GM19351 (cell line): ENCODE results near the gene PLCB2.

Source experiments
- ATAC-seq: cut with Tn5 transposase; IDR thresholded peaks from one replicate; pipeline ENCODE4 v1.9.1; 2021; ENCODE audit warnings: mild to moderate bottlenecking, moderate library complexity; ENCODE audit not compliant: unreplicated experiment

PLCB2 gene

DNA sequence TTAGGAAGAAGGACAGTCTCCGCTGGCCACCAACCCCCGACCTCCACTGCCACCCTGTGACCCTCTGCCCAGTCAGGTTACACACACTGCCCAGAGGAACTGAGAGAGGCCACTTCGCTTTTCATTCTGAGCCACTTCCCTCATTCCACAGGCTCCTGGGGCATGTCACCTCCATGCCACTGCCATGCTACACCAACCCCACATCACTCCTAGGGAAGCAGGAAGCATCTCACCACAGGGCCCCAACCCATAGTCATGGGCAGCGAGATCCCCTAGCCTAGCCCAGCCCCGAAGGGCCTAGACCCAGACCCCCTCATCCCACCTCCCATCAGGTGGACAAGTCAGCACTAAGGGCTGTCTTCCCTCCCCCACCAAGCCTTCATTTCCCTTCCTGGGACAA is 1.4 kb downstream of the PLCB2 start:
- ATAC-seq: no peak

DNA sequence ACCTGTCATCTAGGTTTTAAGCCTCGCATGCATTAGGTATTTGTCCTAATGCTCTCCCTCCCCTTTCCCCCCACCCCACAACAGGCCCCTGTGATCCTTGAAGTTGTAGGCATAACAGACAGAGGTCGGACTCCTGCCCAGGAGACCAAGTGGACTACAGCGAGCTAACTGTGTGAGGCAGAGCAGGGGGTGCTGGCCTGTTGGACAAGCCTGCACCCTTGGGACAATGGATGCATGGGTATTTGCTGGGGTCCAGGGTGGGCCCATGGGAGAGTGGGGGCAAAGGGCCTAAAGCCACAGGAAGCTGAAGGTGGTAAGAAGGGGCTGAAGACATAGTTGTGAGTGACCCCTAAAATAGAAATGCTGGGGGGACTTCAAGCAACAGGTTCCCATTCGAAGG is 2.5 kb downstream of the PLCB2 start:
- no peak for ATAC-seq

DNA sequence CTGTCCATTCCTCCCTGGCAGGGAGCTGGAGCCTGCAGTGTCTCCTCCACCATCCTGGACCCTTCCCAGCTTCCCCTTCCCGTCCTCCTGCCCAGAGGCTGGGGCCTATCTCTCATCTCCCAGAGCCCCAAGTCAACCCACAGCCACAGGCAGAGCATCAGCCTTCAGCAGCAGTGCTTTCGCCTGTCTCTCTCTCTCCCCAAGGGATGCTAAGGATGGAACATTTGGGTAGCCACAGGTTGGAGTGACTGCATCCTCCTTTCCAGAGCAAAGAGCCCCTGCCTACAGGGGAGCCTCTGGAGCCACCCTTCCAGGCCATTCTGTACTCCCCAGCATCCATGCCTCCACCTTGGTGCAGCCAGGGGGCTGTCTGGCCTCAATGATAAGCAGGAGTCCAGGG is 4.2 kb downstream of the PLCB2 start:
- ATAC-seq: no peak

DNA sequence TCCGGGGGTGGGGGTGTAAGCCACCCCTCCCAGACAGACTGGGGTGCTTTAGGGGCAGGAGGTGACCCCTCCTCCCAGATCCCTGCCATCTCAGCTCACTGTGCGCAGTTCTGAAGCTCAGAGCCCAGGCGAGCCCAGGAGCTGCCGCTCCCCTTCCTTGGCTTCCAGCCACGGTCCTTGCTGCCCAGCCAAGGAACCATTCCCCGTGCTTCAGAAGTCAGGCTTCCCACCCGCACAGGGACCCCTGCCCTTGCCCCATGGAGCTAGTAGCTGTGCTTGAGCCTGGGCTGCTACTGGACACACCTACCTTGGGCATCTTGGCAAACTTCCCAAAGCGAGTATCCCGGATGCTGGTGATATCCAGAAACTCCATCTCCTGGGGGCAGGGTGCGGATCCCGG is 4.8 kb downstream of the PLCB2 start:
- no peak for ATAC-seq

DNA sequence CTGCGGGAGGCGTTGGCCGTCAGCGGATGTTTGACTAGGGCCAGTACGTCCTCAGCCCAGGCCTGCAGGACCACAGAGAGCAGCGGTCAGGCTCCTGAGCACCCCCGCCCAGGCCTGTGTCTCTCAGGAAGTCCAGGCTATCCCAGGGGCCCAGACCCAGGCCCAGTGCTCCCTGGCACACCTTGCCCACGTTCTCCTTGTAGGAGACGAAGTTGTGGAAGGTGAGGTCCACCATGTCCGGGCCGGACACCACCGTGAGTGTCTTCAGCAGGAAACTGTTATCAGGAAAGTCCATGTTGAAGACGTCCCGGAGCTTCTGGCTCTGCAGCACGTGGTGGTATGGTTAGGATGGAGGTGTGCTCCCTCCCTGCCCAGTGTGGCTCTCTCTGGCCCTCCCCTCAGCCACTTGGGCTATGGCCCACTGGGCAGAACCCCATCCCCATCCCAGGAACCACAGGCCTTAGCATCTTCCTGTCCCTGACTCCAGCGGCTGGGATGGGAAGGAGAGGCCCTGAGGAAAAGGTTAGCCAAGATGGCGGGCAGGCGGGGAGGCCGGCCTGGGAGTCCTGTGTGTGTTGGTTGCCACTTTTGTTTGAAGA is 5.3 kb downstream of the PLCB2 start:
- ATAC-seq: no peak

DNA sequence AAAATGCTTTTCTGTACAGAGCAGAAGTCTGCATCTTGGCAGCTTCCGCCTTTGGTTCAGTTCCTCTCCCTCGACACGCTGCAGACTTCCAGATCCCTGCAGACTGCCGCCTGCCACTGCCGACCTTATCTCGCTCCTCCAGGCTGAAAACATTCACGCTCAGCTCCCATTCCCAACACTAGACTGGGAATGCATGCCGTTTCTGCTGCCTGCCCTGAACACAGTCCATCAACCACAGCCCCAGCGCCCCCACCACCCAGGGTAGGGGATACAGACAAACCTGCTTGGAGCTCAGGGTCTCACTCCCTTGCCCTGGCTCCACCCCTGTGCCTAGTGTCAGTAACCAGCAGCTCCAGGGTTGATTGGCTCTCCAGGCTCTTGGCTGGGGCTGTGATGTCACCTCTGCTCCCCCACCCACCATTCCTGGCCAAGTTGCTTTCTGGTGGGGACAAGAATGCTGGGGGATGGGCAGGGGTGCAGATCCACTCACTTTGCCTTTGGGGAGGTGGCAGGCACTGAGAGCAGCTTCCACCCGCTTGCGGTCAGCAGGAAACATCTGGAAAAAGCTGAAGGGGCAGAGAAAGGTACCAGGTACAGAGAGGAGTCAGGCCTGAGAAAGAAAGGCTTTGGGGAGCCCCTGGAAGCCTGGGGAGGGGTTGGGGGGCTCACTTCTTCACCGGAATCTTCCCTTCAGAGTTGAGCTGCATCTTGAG is 6.1 kb downstream of the PLCB2 start:
- ATAC-seq: no peak

DNA sequence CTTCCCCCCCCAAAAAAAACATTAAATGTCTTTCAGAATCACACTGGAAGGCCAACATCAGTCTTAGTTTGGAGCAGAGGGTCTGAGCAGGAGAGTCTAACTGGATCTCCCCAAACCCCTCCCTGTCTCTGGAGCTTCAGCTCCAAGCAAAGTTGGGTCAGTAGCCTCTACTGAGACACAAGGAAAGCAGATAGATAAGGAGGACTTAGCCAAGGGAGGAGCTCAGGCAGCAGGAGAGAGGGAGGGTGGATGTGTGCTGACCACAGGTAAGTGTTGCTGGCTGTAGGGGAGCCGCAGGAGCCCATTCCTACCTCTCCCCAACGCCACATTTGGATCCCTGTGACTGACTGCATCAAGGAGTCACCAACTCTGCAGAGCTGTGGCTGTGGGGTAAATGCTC is 7.0 kb downstream of the PLCB2 start:
- no peak for ATAC-seq

DNA sequence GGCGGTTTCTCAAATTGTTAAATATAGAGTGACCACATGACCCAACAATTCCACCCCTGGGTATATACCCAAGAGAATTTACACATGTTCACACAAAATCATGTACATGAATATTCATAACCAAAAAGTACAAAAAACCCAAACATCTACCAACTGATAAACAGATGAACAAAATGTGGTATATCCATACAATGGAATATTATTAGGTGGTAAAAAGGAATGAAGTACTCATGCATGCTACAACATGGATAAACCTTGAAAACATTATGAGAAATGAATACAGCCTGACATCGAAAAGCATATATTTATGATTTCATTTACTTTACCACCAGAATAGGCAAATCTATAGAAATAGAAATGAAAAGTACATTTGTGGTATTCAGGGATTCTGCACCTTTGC is 7.4 kb downstream of the PLCB2 start:
- no peak for ATAC-seq

DNA sequence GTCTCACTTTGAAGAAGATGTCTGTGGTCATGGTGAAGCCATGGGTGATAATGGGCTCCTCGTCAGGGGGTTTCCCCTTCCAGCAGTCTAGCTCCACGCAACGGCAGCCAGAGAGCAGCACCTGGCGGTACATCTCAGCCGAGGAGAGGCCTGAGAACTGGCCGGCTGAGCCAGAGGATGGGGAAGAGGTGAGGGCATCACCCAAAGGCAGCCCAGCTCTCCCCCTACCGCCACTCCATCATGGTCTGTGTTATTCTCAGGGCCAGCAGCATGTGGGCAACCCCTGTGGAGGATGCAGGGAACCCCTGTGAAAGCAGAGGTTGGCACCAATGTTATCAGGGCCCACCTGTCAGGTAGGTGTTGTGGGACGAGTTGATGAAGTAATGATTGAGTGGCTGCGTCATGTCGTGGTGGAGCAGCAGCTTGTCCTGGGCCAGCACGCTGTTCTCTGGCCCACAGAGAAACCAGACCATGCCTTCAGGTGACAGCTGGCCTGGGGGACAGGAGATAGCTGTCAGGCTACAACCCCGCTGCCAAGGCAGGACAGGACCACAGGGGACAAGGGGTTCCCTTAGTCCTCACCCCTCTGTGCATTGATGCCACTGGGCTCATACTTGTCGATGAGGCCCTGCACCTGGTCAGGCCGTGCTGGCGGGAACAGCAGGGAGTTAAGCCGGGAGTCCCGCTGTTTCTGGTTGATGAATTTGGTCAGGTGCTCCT is 9.4 kb downstream of the PLCB2 start:
- no peak for ATAC-seq

DNA sequence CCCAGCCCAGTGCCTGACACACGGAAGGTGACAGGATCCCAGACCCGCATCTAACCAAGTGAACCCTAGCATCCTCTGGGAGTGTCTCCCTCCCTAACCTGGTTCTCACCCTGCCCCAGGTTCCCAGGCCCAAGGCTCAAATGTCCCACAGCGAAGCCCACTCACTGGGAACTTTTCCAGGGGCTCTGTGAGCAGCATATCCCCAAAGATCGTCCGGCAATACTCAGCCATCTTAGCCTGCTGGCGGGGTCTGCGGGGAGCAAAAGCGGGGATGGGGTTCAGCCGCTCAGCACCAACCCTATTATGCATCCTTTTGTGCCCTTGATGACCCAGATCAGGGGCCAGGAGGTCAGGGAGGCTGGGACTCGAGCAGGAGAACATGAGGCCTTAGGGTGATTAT is 10.4 kb downstream of the PLCB2 start:
- ATAC-seq: no peak

DNA sequence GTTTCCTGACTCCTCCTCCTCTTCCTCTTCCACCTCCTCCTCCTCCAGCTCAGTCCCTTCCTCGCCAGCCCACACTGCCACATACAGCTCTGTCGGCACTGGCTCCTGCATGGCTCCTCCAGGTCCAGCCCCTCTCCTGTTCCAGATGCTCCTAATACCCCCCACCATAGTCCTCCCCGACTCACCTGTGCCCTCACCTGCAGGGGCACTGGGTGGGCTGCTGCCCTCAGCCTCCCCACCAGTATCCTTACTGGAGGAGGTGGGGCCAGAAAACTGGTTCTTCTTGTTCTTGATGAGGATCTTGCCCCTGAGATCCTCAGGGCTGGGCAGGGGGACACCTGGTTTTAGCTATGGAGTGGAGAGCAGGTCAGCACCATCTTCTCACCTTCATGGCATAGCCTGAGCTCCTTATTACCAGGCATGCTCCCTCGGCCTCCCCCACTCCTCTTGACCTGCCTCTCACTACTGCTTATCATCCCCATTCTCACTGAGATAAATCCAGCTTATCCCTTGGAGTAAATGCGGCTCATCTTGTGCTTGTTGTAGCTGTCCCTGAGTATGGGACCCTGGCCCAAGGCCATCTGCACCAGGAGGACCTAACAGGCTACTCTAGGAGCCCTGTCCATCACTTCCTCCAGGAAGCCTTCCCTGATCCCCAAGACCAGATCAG is 11.0 kb downstream of the PLCB2 start:
- ATAC-seq: no peak

DNA sequence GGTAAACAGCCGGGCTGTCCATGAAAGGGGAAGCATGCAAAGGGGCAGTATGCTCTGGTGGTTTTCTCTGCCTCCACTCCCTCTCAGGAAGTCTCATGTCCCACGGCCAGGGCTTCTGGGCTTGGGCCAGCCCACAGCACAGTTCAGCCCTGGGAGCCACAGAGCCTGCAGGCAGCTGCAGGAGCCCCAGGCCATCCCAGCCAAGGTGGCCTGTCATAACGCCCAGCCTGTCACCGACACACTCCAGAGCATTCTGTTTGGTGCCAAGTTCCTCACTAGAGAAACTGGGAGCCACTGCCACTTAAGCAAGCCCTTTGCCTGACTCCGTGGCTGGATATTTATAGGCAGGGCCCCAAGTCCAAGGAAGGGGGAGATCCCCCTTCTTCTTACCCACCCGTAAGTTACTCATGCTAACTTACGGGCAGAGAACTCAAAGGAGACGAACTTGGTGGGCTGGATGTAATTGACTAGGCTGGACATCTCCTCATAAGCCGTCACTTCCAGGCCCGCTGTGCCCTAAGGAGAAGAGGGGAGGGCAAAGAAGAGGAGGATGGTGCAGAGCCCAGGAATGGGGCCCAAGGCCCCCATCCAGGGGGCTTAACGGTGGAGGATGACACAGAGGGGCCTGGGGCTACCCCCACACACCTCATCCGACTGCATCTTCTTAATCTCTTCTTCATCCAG is 11.7 kb downstream of the PLCB2 start:
- no peak for ATAC-seq

DNA sequence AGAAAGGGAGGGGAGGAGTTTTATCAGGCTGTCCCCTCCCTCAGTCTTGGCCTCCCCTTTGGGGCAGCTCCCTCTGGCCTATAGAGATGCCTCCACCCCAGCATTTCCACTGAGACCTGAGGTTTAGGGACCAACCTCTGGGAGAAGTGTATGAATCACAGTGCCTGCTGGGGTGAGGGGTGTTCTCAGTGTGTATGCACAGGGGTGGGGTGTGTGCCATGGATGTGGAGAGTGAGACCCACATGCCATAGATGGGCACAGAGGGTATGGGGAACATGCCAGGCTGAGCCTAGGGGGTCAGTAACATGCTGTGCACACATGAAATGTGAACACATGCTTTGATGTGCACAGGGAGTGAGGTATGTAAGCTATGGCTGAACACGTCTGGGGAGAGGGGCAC is 12.4 kb downstream of the PLCB2 start:
- no peak for ATAC-seq

DNA sequence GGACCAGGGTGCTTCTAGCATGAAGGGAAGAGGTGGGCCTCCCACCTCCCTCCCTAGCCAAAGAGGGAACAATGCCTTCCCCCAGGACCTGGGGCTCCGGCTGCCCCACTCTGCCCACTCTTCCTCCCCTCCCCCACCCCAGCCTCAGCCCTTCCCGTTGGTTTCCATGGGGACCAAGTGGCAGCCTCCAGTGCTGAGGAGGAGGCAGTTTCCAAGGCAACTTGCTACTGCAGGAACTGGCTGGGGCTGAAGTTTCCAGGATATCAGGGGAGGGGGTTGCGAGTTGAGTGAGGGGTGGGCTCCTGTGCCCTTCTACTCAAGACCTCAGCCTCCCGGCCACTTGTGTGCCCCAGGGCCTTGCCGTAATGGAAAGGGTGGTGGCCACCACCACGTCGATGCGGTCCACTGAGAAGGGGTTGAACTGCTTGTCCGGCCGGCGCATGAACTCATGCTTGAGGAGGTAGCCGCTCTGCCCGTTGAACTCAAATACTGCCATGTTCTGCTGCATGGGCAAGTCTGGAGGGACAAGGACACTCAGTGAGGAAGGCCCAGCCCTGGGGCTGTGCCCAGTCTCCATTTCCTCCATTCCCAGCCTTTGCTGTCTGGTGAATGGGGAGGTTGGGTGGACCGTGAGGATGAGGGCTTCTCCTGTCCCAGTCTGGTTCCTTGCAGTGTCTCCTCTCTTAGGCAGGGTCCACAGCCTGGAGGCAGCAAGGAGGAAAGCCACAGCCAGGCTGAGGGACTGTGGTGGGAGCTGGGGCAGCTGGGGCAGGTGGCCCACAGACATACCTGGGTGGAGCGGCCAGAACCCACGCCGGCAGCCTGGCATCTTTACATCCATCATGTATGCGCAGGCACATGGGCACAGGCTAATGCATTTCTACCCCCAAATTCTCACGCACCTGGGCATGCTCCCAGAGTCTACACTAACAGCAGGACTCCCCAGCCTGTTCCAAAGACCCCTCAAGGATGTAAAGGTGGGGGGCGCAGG is 13.5 kb downstream of the PLCB2 start:
- ATAC-seq: no peak

DNA sequence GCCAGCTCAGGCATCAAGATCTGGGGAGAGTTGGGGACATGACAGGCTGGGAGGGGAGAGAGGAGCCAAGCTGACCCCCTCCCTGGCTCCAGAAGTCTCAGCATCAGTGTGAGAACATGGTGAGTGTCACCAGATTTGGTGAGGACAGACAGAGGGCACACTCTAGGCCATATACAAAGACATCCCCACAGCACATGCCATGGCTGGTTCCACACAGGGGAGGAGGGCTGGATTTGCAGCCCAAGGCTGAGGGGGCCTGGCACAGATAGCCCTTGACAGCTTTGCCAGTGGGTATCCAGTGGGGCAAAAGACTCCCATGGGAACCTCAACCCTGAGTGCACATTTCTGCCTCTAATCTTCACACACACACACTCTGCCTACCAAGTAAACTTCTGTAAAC is 14.7 kb downstream of the PLCB2 start:
- no peak for ATAC-seq

DNA sequence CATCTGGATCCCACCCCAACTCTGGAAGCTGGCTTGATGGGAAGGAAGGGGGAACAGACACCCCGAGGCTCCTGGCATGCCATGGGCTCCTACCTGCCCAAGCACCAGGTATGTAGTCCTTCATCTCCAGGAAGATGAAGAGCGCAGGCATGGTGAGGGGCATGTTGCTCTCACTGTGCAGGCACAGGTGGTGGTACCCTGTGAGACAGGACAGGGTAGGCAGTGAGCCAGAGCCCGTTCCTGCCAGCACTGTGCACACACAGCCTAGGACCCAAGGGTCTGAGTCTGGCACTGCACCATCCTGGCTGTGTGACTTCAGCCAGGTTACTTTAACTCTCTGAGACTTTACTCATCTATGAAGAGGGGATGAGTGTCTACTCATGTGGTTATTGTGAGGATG is 15.5 kb downstream of the PLCB2 start:
- no peak for ATAC-seq

DNA sequence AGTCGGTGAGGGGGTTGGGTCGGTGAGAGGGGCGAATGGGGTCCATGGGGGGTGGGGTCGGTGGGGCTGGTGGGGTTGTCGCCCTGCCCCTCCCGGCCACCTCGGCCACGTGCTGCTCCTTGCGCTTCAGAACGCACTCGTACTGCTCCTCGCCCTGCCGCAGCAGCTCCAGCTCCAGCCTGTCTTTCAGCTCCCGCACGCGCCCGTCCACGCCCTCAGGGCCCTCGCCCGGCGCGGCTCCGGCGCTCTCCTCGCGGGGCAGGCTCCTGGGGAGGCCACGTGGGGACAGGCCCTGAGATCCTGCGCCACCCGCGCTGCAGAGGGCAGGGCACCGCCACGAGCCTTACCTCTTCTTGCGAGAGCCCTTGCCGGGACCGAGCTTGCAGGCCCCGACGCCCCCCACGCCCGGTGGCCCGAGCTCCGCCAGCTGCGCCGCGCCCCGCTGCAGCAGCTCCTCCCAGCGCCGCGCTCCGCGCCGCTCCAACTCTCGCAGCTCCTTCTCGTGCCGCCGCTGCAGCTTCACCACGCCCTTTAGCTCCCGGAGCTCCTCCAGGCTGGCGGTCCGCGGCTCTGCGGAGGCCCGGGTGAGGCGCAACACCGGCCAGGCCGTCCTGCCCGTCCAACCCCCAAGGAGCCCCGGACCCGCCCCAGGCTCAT is 16.7 kb downstream of the PLCB2 start:
- ATAC-seq: no peak

DNA sequence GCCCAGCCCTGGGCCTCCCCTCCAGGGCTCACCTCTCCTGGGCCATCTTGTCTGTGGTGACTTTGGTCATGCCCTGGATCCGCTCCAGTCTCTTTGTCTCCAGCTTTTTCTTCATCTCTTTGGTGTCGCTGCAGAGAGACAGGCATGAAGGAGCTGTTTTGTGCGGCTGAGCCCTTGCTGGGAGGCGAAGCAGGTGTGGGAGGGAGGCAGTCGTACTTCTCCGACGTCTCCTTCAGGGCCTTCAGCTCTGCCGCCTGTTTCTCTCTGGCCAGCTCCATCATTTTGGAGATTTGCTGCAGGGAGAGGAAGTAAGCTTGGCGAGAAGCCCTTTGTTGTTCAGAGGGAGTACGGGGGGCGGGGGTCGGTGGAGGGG is 17.2 kb downstream of the PLCB2 start:
- ATAC-seq: no peak

DNA sequence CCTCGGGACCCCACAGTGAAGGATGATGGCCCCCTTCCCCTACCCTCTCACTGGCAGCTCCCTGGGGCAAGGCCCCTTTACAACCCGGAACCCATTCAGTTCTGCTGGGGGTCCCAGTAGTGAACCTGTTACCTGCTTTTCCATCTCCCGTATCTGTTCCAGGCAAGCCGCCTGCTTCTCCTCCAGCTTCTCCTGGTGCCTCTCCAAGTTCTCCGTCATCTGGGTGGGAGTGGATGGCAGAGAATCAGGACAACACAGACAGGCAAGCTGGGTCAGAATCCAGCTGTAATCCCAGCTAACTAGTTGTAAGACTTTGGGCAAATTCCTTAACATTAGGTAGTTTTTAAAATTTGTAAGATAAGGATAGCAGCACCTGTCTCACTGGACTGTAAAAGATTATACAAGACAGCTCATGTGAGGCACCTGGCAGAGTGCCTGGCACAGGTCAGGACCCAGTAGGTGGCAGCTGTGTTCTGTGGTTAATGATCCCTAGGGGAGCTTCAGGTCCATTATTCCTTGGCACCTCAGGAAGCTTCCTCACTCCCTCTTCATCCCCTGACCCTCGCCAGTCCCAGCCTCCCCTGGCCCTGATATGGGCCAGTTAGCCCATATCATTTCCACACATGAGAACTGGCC is 18.5 kb downstream of the PLCB2 start:
- no peak for ATAC-seq
